IMR-90 (cell line): ENCODE data around the gene FGFRL1.

Source experiments
- CEBPB ChIP-seq: IDR thresholded peaks from 2 replicates; pipeline ENCODE4 v1.6.1; 2012; ENCODE audit warnings: low read depth, low read length, improper control_type of control experiment
- POLR2A ChIP-seq: IDR thresholded peaks from 2 replicates; pipeline ENCODE4 v1.6.1; 2012; ENCODE audit warnings: mild to moderate bottlenecking, low read depth, low read length
- RAD21 ChIP-seq: IDR thresholded peaks from 2 replicates; pipeline ENCODE4 v1.6.1; 2012; ENCODE audit warnings: low read length, improper control_type of control experiment
- RFX5 ChIP-seq: IDR thresholded peaks from 2 replicates; pipeline ENCODE4 v1.8.0; 2012; ENCODE audit warnings: low read depth, mild to moderate bottlenecking, low read length, moderate library complexity
- TF ChIP-seq, protein P1 (sequence below): conservative IDR thresholded peaks from 2 replicates; pipeline ENCODE4 v1.5.1; 2012; ENCODE audit warnings: mild to moderate bottlenecking, low read depth, low read length, improper control_type of control experiment

DNA sequence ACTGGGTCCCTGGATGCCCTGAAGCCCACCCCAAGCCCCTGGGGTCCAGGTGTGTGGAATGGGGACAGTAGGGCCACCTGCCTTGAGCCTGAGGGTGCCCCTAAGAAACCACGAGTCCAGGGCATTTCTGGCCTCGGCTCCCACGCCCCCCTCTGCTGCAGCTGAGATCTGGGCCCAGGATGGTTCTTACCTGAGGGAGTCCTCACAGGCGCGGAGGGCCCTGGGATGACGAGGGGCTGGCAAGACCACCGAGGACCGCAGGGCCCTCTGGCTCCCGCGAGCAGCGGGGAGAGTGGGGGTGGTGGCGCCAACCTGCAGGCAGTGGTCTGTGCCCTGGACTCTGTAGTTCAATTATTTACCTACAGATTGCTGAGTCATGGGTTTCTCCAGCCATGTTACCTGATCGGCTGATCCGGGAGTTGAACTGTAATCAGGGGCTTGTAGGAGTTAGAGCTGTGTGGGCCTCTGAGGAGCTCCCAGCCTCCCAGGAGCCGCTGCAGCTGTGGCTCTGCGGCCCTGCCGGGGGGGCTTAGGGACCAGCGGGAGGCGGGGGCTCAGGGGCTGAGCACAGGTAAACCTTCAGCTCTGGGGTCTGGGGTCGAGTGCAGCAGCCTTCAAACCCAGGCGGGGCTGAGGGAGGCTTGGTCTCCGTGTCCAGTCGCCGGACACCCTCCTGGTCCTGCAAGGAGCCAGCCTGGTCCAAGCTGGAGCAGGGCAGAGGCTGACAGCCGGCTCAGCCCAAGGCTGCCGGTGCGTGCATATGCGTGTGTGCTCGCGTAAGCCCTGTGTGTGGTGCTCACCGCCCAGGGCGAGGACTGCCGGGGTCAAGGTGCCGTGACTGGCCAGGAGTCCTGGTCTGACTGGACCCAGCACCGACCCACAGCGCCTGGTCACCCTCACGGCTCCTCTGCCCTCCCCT, 18.1 kb upstream of the FGFRL1 start, which contains the start of gene SLC26A1:
- TF ChIP-seq POLR2A = no peak
- TF ChIP-seq, protein P1, sequence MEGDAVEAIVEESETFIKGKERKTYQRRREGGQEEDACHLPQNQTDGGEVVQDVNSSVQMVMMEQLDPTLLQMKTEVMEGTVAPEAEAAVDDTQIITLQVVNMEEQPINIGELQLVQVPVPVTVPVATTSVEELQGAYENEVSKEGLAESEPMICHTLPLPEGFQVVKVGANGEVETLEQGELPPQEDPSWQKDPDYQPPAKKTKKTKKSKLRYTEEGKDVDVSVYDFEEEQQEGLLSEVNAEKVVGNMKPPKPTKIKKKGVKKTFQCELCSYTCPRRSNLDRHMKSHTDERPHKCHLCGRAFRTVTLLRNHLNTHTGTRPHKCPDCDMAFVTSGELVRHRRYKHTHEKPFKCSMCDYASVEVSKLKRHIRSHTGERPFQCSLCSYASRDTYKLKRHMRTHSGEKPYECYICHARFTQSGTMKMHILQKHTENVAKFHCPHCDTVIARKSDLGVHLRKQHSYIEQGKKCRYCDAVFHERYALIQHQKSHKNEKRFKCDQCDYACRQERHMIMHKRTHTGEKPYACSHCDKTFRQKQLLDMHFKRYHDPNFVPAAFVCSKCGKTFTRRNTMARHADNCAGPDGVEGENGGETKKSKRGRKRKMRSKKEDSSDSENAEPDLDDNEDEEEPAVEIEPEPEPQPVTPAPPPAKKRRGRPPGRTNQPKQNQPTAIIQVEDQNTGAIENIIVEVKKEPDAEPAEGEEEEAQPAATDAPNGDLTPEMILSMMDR = no peak
- TF ChIP-seq RFX5 = no peak
- no peak for TF ChIP-seq RAD21
- no peak for TF ChIP-seq CEBPB
